ENCODE results near the gene RPS25. TPM values are rescaled to one million over a fixed set of nuclear protein-coding genes. Genes with fewer than 3 reads are reported as not detected.
"Not testable (repeated sequence)": the region's sequence is repeated elsewhere in the genome, so short reads cannot be mapped to it uniquely, and the experiment has no call there.

RPS25 gene
- total RNA-seq, 2 experiments from 2014 or later, result 1,257 to 1,287 TPM

DNA sequence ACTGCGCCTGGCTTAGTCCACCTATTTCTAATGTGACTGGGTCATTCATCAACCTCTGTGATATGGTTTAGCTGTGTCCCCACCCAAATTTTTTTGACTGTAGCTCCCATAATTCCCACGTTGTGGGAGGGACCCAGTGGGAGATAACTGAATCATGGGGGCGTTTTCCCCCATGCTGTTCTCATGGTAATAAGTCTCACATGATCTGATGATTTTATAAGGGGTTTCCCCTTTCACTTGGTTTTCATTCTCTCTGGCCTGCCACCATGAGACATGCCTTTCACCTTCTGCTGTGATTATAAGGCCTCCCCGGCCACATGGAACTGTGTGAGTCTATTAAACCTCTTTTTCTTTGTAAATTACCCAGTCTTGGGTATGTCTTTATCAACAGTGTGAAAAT is 11.5 kb downstream of the RPS25 start:
- Mint-ChIP-seq H3K9me3 (no peaks in the 10 kb centered on the region), H3K27me3 (no peaks in the 10 kb centered on the region), H3K4me3 (no peak overlapping the region), H3K4me1 (peaks cover 10% of the 10 kb centered on the region), H3K27ac (no peak overlapping the region), H3K36me3 (ENCODE audit: low read depth) (peaks cover 56% of the 10 kb centered on the region)
- ChIA-PET CTCF (interaction anchor here (0.7 kb wide), 1 partner anchor 12 kb away, joined by 4 read pairs; no protein-coding TSS in a partner anchor), POLR2A (no interaction called here)
- no peak for DNase-seq

DNA sequence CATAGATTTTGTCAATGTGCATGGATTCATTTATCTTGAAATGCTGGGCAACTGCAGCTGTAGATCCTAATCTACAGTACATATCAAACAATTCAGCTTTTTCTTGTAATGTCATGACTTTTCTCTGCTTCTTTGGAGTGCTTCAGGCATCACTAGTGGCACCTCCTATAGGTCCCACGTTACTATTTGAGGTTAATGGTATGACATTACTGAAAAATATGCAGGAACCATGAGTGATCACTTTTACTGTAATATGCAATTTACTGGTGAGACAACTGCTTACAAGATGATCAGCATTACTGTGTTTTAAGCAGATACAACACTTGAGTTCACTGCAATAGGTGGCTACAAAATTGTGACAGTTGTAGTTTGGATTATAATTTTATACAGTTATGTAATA is 17.2 kb downstream of the RPS25 start:
- H3K9me3 Mint-ChIP-seq, result no peaks in the 10 kb centered on the region
- CTCF ChIA-PET, result no interaction called here
- peaks cover 56% of the 10 kb centered on the region for H3K36me3 Mint-ChIP-seq (ENCODE audit: low read depth)
- POLR2A ChIA-PET, result interaction anchor here (1.6 to 5.7 kb wide), 2 partner anchors 14 to 56 kb away, joined by 6 to 150 read pairs; partner anchors contain the start of genes RPS25 and TRAPPC4
- H3K27me3 Mint-ChIP-seq, result no peaks in the 10 kb centered on the region
- H3K4me3 Mint-ChIP-seq, result no peak overlapping the region
- no peak for DNase-seq
- H3K4me1 Mint-ChIP-seq, result peaks cover 41% of the 10 kb centered on the region
- H3K27ac Mint-ChIP-seq, result no peak overlapping the region

DNA sequence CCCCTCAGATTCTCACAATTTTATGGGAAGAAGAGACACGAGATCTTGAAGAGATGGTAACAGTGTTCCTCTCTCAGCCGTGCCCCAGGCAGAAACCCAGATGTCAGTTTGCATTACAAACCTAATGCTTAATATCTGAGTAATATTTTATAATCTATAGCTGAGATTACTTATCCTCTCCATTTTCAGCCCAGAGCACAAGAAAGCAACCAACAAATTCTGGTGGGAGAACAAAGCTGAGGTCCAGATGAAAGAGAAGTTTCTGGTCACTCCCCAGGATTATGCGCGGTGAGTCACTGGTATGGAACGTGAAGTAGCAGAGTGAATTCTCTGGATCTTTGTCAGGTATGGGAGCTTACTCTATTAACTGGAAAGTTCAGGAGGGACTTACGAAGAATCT is 19.3 kb downstream of the RPS25 start:
- no peak for DNase-seq
- Mint-ChIP-seq H3K27me3 (no peaks in the 10 kb centered on the region), H3K4me1 (peaks cover 38% of the 10 kb centered on the region), H3K4me3 (peak overlapping the region; percentile 99), H3K36me3 (ENCODE audit: low read depth) (peaks cover 50% of the 10 kb centered on the region), H3K27ac (peak overlapping the region; percentile 95), H3K9me3 (no peaks in the 10 kb centered on the region)
- CTCF ChIA-PET, result interaction anchor here (1.0 to 3.0 kb wide), 3 partner anchors 9 to 57 kb away, joined by 3 to 12 read pairs (median 6); partner anchors contain the start of gene SLC37A4
- POLR2A ChIA-PET, result interaction anchor here (2.0 to 5.7 kb wide), 5 partner anchors 16 to 208 kb away, joined by 9 to 150 read pairs (median 26); partner anchors contain the start of genes DDX6, RPS25, TRAPPC4 and VPS11

DNA sequence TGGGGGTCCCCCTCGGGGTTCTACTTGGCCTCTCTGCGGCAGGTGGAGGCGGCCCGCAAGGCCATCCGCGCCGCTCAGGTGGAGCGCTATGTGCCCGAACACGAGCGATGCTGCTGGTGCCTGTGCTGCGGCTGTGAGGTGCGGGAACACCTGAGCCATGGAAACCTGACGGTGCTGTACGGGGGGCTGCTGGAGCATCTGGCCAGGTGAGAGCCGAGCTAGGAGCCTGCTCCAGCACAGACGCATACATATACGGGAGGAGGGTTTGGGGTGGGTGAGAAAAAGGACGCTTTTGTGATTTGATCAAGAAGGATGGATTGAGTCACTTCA is 19.8 kb downstream of the RPS25 start:
- Mint-ChIP-seq H3K36me3 (ENCODE audit: low read depth) (peaks cover 46% of the 10 kb centered on the region), H3K4me1 (peaks cover 38% of the 10 kb centered on the region), H3K27me3 (no peaks in the 10 kb centered on the region), H3K4me3 (peak overlapping the region; percentile 99), H3K27ac (peak overlapping the region; percentile 95), H3K9me3 (no peaks in the 10 kb centered on the region)
- POLR2A ChIA-PET, result interaction anchor here (0.9 to 5.7 kb wide), 22 partner anchors 9 to 323 kb away, joined by 3 to 150 read pairs (median 8); partner anchors contain the start of genes C2CD2L, DDX6, HMBS and HYOU1
- CTCF ChIA-PET, result interaction anchor here (1.9 to 3.0 kb wide), 3 partner anchors 9 to 33 kb away, joined by 5 to 12 read pairs (median 6); partner anchors contain the start of gene SLC37A4
- DNase-seq, result no peak

DNA sequence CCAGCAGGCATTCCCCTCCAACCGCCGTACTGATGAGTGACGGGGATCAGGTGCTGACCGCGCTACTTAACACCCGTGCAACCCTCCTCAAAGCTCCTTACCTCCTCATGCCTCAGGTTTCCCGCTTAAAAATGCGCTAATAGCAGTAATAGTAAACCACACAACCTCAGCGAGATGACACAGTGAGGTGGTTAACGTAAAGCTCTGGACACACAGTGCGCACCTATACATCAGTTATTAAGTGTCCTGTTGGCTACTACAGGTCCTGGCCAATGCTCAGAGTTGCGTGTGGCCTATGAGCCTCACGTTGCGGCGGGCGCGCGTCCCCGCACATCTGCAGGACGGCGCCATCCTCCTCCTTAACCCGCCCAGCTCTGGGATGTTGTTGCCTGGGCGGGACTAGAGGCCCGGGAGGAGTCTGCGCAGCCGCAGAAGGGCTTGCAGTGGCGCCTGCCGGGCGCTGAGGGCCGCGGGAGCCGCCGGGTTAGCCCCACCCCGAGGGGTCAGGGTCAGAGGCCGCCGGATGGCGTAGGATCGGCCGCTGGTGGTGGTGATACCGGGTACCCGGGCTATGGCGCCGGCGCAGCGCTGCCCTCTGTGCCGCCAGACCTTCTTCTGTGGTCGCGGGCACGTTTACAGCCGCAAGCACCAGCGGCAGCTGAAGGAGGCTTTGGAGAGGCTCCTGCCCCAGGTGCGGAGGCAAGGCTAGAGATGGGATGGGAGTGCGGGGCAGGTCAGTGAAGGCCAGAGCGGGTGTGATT is 20.3 kb downstream of the RPS25 start, which contains the start of gene CENATAC:
CENATAC (plus strand) TSS at position 512 of the 761 bp plus-strand sequence; CDS start at position 572, 60 bp downstream.
- peaks cover 41% of the 10 kb centered on the region for H3K36me3 Mint-ChIP-seq (ENCODE audit: low read depth)
- ChIA-PET POLR2A (interaction anchor here (0.7 to 5.7 kb wide), 35 partner anchors 9 to 323 kb away, joined by 3 to 150 read pairs (median 5); partner anchors contain the start of genes C2CD2L, CBL, DDX6 and HMBS), CTCF (interaction anchor here (0.8 to 3.0 kb wide), 8 partner anchors 8 to 340 kb away, joined by 3 to 12 read pairs (median 4); partner anchors contain the start of gene SLC37A4)
- peak within 1 kb of the TSS; percentile 99 for H3K4me3 Mint-ChIP-seq
- peak within 1 kb of the TSS; percentile 95 for H3K27ac Mint-ChIP-seq
- peaks cover 36% of the 10 kb centered on the region for H3K4me1 Mint-ChIP-seq
- H3K27me3 Mint-ChIP-seq, result no peaks in the 10 kb centered on the region
- H3K9me3 Mint-ChIP-seq, result no peaks in the 10 kb centered on the region
- DNase-seq, result peak; percentile 98

DNA sequence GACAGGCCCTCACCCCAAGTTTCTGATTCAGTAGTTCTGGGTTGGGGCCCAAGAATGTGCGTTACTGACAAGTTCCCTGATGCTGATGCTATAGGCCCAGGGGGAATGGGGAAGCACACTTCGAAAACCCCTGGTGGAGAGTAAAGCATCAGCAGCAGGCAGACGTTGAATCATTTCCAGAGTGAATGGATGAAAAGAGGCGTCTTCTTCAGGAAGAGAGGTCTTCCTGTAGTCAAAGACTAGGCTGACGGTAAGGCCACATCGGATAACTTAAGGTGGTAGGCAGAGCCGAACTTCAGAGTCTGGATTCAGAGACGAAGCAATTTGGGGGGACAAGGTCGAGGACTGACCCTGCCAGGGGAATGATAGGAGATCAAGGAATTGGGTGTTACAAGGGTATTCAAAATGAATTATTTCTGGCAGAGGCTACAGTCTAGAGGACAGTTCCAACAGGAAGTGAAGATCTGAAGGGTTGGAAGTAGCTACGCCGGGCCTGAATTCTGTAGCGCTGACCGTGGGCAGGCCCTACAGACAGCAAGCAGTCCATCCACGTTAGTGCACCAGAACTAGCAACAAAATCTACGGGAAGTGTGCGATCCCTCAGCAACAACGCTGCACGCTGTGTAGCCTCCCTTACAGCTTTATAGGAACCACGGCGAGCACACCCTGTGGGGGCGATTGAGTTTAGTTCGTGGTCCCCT is 21.1 kb downstream of the RPS25 start:
- ChIA-PET POLR2A (interaction anchor here (0.7 to 5.7 kb wide), 34 partner anchors 8 to 324 kb away, joined by 3 to 150 read pairs (median 5); partner anchors contain the start of genes C2CD2L, CBL, DDX6 and HMBS), CTCF (interaction anchor here (0.8 to 3.0 kb wide), 8 partner anchors 8 to 341 kb away, joined by 3 to 12 read pairs (median 4); partner anchors contain the start of gene SLC37A4)
- H3K36me3 Mint-ChIP-seq (ENCODE audit: low read depth), result peaks cover 35% of the 10 kb centered on the region
- H3K9me3 Mint-ChIP-seq, result no peaks in the 10 kb centered on the region
- H3K27ac Mint-ChIP-seq, result peak overlapping the region; percentile 95
- H3K4me1 Mint-ChIP-seq, result peaks cover 36% of the 10 kb centered on the region
- peak; percentile 48 for DNase-seq
- H3K4me3 Mint-ChIP-seq, result peak overlapping the region; percentile 99
- H3K27me3 Mint-ChIP-seq, result no peaks in the 10 kb centered on the region

DNA sequence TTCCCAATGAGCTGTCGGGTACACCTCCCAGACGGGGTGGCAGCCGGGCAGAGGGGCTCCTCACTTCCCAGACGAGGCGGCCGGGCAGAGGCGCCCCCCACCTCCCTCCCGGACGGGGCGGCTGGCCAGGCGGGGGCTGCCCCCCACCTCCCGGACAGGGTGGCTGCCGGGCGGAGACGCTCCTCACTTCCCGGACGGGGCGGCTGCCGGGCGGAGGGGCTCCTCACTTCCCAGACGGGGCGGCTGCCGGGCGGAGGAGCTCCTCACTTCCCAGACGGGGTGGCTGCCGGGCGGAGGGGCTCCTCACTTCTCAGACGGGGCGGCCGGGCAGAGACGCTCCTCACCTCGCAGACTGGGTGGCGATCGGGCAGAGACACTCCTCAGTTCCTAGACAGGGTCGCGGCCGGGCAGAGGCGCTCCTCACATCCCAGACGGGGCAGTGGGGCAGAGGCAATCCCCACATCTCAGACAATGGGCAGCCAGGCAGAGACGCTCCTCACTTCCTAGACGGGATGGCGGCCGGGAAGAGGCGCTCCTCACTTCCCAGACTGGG is 26.6 kb downstream of the RPS25 start:
- H3K36me3 Mint-ChIP-seq (ENCODE audit: low read depth); H3K4me3 Mint-ChIP-seq; H3K27me3 Mint-ChIP-seq; POLR2A ChIA-PET; H3K4me1 Mint-ChIP-seq; DNase-seq; H3K9me3 Mint-ChIP-seq; CTCF ChIA-PET; H3K27ac Mint-ChIP-seq: not testable (repeated sequence)

DNA sequence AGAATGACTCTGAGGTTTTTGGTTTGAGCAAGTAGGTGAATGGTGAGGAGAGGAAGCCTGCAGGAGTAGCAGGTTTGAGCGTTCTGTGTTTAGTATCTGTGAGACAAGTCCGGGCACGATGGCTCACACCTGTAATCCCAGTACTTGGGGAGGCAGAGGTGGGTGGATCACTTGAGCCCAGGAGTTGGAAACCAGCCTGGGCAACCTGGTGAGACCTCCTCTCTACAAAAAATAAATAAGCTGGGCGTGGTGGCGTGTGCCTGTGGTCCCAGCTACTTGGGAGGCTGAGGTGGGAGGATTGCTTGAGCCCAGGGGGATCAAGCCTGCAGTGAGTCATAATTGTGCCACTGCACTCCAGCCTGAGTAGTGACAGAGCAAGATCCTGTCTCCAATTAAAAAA is 29.9 kb downstream of the RPS25 start:
- Mint-ChIP-seq H3K9me3 (no peaks in the 10 kb centered on the region), H3K27ac (no peak overlapping the region), H3K36me3 (ENCODE audit: low read depth) (peaks cover 3% of the 10 kb centered on the region), H3K4me1 (no peaks in the 10 kb centered on the region), H3K4me3 (no peak overlapping the region), H3K27me3 (no peaks in the 10 kb centered on the region)
- ChIA-PET CTCF (interaction anchor here (0.7 to 1.9 kb wide), 2 partner anchors 10 to 45 kb away, joined by 3 to 6 read pairs; partner anchors contain the start of gene CENATAC), POLR2A (interaction anchor here (1.4 kb wide), 1 partner anchor 9 kb away, joined by 5 read pairs; the partner anchor contains the start of gene CENATAC)
- no peak for DNase-seq

DNA sequence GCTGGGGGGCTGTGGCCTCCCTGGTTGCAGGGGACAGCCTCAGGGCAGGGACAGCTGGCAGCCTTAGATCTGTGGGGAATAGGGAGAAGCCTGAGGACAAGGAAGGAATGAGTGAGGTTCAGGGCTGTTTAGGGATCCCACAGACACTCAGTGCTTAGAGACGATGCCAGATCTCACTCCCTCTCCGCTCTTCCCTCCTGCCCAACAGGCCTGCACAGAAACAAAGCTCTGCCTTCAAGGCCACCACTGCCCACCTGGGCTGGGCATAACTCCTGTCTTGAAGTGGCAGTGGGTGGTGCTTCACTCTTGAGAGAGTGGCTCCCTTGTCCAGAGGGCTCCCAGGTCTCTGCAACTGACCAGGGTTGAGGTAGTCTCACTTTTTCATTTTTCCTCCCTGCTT is 33.3 kb downstream of the RPS25 start:
- H3K27ac Mint-ChIP-seq, result no peak overlapping the region
- POLR2A ChIA-PET, result interaction anchor here (1.1 kb wide), 1 partner anchor 13 kb away, joined by 4 read pairs; the partner anchor contains the start of gene CENATAC
- DNase-seq, result no peak

DNA sequence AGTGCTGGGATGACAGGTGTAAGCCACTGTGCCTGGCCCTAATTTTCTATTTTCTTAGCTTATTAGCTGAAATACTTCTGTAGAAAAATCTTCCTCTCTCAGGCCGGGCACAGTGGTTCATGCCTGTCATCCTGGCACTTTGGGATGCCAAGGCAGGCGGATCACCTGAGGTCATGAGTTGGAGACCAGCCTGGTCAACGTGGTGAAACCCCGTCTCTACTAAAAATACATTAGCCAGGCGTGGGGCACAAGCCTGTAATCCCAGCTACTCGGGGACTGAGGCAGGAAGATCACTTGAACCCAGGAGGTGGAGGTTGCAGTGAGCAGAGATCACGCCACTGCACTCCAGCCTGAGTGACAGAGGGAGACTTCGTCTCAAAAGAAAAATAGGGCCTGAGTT is 33.8 kb downstream of the RPS25 start:
- not testable (repeated sequence) for H3K4me3 Mint-ChIP-seq; H3K9me3 Mint-ChIP-seq; H3K27ac Mint-ChIP-seq; H3K36me3 Mint-ChIP-seq (ENCODE audit: low read depth); H3K27me3 Mint-ChIP-seq; DNase-seq; H3K4me1 Mint-ChIP-seq
- ChIA-PET CTCF (interaction anchor here (0.6 kb wide), 1 partner anchor 222 kb away, joined by 3 read pairs; the partner anchor contains the start of gene CBL), POLR2A (interaction anchor here (1.1 kb wide), 1 partner anchor 13 kb away, joined by 4 read pairs; the partner anchor contains the start of gene CENATAC)

More for the DNA sequence above, 33.3 kb downstream of the RPS25 start:
- no peak overlapping the region for H3K4me3 Mint-ChIP-seq
- H3K4me1 Mint-ChIP-seq, result no peaks in the 10 kb centered on the region
- H3K36me3 Mint-ChIP-seq (ENCODE audit: low read depth), result no peaks in the 10 kb centered on the region
- CTCF ChIA-PET, result interaction anchor here (0.6 to 1.4 kb wide), 3 partner anchors 27 to 466 kb away, joined by 3 to 5 read pairs (median 4); partner anchors contain the start of gene CBL
- no peaks in the 10 kb centered on the region for H3K27me3 Mint-ChIP-seq
- H3K9me3 Mint-ChIP-seq, result no peaks in the 10 kb centered on the region

DNA sequence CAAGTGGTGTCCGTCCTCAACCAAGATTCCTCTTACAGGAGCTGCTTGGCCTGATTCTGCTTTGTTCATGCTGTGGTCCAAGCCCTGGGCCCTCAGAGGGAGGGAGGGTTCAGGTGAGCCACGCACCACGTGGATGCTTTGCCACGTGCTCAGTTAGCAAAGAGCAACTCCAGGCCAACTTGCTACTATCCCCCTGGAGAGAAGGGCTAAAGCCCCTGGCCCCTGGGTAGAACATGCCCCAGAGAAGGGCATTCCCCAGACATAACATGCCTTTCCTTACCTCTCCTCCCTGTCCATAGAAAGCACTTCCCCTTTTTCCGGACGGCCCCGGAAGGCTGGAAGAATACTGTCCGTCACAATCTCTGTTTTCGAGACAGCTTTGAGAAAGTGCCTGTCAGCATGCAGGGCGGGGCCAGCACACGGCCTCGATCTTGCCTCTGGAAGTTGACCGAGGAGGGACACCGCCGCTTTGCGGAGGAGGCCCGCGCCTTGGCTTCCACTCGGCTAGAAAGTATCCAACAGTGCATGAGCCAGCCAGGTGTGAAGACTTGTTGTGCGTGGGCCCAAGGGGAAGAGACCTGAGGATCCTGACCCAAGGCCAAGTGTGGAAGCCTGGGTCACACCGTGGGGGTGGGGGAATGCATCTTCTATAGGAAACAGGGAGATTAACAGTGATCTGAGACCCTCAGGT is 37.8 kb downstream of the RPS25 start:
- Mint-ChIP-seq H3K4me3 (no peak overlapping the region), H3K27ac (no peak overlapping the region), H3K9me3 (no peaks in the 10 kb centered on the region), H3K27me3 (peaks cover 5% of the 10 kb centered on the region), H3K4me1 (no peaks in the 10 kb centered on the region), H3K36me3 (ENCODE audit: low read depth) (no peaks in the 10 kb centered on the region)
- POLR2A ChIA-PET, result no interaction called here
- no peak for DNase-seq
- CTCF ChIA-PET, result no interaction called here

DNA sequence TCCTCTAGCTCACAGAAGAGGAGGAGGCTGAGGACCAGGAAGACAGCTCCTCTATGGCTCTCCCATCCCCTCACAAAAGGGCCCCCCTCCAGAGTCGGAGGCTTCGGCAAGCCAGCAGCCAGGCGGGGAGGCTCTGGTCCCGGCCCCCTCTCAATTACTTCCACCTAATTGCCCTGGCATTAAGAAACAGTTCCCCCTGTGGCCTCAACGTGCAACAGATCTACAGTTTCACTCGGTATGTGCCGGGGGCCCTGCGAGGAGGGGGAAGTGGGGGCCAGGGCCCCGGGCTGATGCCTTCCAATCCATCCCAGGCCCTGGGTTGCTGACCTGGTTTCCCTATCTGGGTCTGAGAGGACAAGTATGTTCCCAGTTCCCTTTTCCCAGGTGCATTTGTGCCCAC is 38.7 kb downstream of the RPS25 start:
- no peaks in the 10 kb centered on the region for H3K36me3 Mint-ChIP-seq (ENCODE audit: low read depth)

More for the DNA sequence above, 38.7 kb downstream of the RPS25 start:
- no peaks in the 10 kb centered on the region for H3K9me3 Mint-ChIP-seq
- CTCF ChIA-PET, result no interaction called here
- H3K4me3 Mint-ChIP-seq, result no peak overlapping the region
- no peak for DNase-seq
- no peak overlapping the region for H3K27ac Mint-ChIP-seq
- POLR2A ChIA-PET, result no interaction called here
- peaks cover 11% of the 10 kb centered on the region for H3K27me3 Mint-ChIP-seq
- H3K4me1 Mint-ChIP-seq, result no peaks in the 10 kb centered on the region

Data from activated CD4-positive, alpha-beta memory T cell treated with anti-CD3 and anti-CD28 coated beads, Interleukin-2, amount 10 ng/mL, durations not matched to agents 7 days and 5 days (primary cell).